Glomerular visceral epithelial cell (primary cell): Measurements from ENCODE around the gene ALG9.
A peak's percentile ranks its signal among the peaks of the same experiment; 100 is the strongest.

Experiments
- DNase-seq: peaks from one replicate; pipeline ENCODE4 v3.0.0-alpha.2; 2016; ENCODE audit errors: extremely low spot score

The ALG9 gene

DNA sequence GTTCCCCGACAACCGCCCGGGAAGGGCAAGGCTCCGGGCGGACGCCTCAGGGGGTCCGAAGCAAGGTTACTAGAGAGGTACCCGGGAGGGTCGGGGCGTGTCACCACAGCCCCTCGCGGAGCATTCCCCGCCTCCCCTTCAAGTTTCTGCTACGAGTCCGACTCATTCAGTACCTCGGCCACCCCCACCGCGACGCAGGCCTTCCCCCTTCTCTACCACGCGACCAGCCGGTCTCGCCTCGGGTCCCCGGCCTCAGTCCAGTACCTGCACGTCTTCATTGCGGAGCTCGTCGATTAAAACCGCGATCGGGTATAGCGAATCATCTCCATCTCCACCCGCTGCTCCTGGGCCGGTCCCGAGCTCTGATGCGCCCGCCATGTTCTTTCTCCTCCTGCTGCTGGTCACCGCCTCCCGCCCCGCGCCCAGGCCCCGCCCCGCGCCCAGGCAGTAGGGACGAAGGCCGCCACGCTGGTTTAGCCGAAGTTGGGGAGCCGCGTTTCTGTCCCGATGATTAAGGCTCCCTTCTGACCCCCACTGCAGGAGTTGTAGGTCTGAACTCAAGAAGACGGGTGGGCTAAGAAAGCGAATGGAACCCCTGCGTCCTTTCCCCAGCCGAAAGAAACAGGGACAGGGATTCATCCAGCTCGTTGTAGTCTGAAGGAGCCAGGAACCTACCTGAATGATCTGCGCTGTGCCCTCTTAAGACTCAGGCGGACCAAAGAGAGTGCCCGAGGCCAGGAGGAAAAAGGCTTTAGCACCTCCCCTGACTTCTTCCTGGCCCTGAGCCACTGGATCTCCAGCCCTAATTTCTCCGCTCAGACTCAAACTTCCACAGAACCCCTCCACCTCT is 105.2 kb downstream of the ALG9 start, which contains the start of gene PPP2R1B:
PPP2R1B (minus strand) TSS at position 406 of the 850 bp plus-strand sequence; CDS start at position 378, 28 bp downstream.
- DNase-seq = peak; percentile 77

DNA sequence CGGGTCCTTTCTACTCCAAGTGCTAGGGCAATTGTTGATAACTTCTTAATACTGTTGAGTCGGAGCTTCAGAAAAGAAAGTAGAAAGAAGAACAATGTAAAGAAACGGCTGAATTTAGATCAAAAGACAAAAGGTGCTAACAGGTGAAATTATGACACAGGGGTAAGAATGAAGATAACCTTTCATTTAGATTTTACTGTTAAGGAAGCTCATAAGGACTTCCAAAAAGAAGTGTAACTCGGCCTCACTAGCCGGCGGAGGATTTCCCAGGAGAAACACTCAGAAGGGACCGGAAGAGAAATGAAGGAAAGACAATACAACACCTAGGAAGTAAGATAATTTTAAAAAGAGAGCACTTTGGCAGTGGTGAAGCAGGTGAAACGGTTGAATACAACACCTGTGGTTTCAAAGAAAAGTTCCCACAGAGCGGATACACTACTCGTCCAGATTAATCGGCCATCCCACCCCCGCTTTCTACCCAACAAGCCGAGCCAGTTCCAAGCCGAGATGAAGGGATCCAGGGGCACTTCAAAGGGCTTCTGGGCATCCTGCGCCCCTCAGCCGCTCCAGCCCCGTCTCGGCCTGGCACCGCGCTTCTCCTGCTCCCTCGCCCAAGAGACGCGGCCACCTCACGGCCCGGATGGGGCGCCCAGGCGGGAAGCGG is 105.9 kb downstream of the ALG9 start:
- no peak for DNase-seq

DNA sequence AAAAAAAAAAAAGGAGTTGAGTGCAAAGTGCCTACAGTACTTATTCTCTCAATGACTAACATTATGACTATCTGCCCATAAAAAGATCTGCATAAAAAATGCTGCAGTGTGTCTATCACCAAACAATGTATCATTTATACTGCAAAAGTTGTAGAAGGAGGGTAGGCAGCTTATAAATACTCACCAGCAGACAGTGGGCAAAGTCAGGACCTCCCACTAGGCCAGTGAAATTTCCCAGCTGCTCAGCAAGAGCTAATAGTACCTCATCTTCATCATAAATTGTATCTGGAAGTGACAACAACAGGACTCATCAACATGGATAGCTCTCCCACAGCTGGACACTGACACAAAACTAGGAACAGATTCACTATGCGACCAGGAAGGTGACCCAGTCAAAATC is 106.8 kb downstream of the ALG9 start:
- DNase-seq = no peak

DNA sequence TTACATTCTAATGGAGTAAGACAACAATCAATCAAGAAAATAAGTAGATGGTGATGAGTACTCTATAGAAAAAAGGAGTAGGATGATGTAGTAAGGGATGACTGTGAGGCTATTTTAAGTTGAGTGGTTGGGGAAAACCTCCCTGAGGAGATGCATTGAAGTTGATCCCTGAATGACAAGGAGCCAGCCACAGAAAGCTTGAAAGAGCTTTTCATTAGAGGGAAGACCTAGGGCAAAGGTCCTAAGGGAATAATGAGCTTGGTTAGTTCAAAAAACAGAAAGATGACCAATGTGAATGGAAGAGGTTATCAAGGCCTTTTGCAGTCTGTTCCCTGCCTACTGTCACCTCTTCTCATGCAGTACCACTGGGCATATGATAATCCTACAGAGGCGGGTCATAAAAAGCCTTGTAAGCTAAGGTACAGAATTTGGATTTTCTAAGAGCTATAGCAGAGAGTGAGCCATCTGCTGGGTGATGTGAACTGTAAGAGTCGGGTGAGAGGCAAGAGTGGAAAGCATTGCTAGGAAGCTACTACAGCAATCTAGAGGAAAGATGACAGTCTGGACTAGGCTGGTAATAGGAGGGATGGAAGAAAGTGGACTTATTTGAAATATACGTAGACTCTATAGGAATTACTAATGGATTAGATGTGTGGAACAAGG is 108.3 kb downstream of the ALG9 start:
- no peak for DNase-seq

DNA sequence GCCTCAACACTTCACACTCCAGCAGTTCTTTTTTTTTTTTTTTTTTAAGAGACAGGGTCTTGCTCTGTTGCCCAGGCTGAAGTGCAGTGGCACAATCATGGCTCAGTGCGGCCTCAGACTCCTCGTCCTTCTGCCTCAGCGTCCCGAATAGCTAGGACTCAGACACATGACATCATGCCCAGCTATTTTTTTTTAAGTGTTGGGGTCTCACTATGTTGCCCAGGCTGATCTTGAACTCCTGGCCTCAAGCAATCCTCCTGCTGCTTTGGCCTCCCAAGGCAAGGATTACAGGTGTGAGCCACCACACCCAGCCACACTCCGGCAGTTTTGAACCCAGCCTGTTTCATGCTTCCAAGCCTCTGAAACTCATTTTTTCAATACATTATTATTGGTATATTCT is 108.9 kb downstream of the ALG9 start:
- DNase-seq = no peak

DNA sequence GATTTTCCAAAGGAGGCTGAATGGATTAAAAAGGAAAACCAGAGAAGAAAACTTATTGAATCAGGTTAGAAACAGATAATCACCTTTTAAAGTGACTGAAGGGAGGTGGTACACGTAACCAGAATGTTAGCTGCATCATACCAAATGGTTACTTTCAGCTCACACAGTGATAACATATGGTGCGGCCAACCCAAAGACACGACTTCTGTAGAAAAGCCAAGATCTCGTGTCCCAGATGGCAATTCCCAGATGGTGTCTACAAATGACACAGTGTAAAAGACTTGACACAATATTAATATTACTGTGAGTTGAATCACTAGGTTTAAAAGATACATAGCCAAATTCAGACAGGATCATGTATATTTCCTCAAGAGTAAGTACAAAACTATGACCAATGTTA is 110.3 kb downstream of the ALG9 start:
- DNase-seq = no peak

DNA sequence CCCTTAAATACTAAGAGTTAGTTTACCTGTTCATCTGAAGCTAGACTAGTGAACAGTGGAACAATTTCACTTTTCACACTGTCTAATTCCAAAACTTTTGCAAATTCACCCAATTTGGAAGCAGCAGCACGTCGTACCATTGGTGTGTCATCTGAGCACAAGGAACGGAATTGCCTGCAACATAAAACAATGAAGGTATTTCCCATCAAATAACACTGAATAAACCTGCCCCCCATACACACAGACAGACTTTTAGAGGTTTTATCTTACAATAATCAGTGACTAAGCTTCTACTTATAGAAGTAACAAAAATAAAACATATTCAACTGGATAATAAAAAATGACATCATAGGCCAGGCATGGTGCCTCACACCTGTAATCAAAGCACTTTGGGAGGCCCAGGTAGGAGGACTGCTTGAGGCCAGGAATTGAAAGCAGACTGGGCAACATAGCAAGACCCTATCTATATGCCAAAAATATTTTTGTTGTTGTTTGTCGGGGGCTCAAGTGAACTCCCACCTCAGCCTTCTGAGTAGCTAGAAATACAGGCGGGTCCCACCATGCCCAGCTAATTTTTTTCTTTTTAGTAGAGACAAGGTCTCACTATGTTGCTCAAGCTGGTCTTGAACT is 111.5 kb downstream of the ALG9 start:
- DNase-seq = no peak

DNA sequence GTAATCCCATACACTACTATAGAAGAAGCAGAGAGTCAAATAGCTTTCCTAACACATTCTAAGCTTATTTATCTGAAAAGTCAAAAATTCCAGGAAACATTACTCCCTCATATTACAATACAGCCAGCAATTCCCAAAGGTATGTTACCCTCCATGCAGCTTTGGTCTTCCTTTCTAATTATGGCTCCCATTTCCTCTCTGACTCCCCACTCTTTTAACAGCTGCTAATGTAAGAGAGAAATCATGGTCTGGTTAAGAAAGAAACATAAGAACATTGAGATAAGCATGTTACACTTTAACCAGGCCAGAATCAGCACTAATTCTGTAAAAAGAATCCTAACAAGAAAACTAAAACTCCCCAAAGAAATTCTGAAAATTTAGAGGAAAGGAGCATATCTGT is 112.0 kb downstream of the ALG9 start:
- DNase-seq = no peak

DNA sequence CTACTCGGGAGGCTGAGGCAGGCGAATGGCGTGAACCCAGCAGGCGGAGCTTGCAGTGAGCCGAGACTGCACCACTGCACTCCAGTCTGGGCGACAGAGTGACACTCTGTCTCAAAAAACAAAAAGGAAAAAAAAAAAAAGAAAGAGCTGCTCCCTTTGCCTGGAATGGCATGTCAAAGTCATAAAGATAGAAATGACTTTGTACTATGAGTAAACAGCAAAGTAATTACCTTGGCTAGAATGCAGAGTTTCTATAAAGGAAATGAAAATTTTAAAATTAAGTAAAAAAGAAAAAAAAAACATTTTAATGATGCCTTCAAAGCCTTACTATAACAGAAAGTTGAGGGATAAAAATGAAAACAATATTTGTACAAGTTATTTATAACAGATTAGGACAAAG is 115.3 kb downstream of the ALG9 start:
- DNase-seq = no peak

DNA sequence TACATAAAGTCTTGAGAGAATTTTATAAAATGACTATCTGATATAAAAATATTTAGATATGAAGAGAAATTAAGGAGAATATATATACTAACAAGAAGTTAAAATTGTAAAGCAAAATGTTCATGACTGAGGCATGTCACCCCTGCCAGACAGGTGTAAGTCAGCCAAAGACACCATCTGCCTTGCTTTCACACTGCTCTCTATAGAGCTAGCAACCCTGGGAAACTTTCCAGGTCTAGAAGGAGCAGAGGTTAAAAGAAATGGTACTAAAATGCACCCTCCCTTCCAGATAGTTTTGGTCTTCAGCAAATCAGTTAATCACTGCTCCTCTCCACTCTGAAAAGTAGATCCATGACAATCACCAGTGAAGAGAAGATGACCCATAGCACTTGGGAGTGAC is 121.7 kb downstream of the ALG9 start:
- DNase-seq = no peak

DNA sequence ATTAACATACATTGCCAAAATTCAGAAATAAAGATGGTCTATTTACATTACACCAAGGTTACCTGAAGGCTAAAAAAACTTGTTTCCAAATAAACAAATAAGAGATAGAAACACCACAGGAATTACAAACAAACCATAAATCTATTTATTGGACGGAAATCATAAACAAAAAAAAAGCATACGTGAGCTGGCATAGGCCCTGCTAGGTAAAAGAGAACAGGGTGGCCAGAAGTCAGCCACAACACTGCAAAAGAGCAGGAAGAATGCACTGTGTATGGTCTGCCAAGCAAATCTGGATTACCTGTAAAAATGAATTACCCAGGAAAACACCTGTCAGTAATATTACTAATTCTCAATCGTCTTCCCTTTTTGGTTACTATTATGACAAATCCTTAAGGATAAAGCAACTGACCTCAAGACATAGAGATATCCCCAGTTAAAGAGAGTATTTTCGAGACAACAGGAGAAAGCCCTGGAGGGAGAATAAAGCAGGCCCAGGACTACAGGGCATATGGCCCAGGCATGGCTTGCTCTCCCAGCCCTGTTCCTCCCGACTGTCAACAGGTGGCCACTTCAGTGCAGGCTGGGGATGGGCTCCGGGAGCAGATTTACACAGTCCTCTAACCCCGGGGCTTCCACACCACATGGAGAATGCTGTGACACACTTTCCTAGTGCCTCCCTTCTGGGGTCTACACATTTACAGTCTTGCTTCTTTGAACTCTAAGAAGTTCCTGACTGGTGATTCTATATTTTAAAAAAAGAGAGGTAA is 123.2 kb downstream of the ALG9 start:
- no peak for DNase-seq

DNA sequence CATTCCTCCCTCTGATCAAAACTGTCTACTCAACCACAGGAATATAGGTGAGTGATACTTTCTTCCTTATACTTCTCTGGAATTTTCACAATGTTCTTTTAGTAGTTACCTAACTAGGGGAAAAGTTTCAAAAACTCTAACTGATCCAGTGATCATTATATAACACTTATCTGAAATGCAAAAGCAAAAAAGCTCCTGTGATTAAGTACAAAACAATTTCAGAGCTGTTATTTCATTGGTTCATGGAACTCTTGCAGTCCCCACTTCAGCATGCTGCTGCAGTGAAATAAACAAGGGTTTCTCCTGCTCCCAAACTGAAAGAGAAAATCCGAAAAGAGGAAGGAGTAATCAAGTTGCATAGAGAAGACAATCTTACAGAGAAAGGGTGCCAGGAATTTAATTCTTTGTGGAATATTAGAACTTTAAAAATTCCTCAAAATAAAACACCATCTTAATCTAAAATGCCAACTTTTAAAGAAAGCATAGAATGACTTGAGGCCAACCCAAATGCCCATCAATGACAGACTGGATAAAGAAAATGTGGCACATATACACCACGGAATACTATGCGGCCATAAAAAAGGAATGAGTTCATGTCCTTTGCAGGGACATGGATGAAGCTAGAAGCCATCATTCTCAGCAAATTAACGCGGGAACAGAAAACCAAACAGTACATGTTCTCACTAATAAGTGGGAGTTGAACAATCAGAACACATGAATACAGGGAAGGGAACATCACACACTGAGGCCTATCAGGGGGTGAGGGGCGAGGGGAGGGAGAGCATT is 125.5 kb downstream of the ALG9 start:
- DNase-seq = no peak

DNA sequence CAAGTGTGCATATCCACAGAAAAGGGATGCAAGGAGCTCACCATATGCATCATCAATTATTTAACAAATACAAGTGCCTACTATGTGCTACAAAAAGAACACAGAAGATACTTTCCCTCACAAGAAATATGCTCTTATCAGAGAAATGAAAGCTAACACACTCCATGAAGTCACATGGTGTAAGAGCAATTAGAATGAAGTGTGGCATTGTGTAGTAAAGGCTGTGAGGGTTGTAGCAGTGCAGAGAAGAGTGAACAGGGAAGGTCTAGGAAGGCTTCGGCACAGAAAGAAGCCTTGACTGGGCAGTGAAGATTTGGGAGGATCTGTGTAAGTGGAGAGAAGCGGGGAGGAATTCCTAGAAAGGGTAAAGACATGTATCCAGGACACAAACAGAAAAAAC is 127.7 kb downstream of the ALG9 start:
- no peak for DNase-seq

DNA sequence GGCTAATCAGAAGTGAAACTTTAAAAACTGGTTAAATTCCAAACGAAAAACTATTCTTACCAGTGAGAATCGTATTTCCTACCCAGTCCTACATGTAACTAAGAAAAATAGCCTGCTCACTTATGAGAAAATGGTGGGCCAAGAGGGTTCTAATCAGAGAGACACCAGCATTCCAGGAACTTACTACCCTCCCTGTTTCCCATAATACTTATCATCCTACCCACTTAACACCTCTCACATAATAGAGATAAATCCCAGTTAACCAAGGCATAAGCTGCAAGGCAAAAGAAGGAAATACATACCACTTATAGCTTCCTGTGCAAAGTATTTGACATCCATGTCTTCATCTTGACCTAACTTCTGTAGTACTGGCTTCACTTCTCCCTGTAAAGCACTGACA is 129.6 kb downstream of the ALG9 start:
- no peak for DNase-seq

DNA sequence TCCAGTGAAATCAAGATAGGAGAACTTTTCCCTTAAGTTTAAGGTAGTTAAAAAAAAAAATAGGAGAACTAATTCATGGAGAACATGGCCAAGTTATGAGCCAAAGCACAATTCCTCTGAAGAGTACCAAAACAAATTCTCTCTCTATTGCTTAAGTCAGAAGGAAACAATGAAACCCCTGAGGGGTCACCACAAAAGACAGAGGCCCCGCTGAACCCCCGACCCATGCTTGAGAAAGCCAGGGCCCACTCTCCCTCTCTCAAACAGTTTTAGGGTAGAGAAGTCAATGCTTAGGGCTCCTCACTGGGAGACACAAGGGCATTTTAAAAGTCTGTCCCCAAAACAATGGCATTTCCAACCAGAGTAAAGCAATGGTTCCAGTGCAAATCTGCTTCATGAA is 132.1 kb downstream of the ALG9 start:
- no peak for DNase-seq

DNA sequence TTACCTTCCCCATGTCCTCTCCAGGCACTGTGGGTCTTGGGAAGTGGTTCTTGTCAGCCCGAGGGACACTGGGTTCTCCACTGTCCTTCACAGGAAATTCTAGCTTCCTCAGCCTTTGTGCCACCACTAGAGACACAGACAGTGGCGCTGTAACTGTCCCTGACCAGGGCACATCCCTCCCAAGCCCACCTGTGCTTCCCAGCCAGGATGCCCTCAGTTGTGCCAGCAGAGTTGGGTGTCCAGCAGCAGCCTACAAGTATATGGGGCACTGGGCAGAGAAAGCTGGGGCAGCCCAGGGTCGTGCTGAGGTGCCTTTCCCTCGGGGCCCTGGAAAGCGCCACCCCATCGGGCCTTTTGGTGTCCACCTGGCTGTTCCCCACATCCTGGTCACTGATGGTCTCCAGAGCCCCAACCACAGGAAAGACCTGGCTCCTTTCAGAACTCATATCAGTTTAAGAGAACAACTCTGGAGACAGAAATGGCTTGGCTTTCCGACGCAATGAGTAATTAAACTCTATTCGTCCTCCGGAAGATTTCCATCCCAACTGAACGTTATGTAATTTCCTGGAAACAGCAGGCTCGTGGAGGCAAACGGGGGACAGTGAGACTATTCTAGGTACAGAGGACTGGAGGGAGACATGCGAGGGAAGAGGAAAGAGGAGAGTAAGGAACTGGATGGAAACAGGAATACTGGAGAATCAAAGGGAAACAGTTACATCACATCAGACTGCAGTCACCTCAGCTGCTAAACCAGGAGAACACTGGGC is 133.8 kb downstream of the ALG9 start:
- DNase-seq = no peak

DNA sequence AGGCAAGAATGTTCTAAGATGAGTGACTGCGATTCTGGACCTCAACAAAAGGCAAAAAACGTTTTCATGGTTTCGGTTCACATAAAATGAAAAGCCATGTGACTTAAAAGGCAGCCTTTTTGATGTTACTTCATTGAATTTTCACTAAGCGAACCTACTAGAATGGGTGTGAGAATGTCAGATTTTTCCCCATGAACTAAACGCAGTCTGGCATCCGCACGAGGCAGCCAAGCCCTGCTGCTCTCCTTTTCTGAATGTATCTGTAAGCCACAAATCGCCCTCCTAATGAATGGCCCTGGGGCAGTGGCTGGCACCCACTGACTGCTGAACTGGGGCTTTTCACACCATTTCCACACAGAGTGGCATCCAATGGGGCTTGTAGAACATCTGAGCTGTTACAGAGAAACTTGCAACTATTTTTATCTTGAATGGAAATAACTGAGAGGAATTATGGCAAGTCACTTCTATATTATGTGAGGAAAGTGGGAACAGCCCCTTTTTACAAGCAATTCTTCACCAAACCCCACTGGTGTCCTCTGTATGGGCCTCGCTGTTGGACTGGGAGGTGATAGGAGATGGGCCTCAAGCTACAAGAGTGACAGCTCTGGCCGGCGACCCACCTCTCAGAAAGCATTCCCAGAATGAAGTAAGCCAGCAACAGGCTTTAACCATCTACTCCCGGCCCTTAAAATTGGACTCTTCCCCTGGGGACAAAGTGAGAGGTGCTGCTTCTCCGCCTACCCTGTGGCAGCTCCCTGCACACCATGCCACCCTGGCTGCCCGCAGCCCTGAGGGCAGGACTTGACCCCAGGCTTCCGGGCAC is 134.5 kb downstream of the ALG9 start:
- no peak for DNase-seq
